Aorta (tissue), 5 donors: Measurements from ENCODE around the gene NKX1-1. TPM values are rescaled to one million over a fixed set of nuclear protein-coding genes. Genes with fewer than 3 reads are reported as not detected.

Experiments used
- ATAC-seq: fragments of 200-7000 bp; cut with Tn5 transposase; one replicate; pipeline ENCODE4 v1.9.1; 2022; ENCODE audit warnings: moderate library complexity; ENCODE audit not compliant: low FRiP score
- DNase-seq, 2 donors: peaks; one replicate each; pipeline ENCODE4 v3.0.0-alpha.2; 2020
- H3K27ac ChIP-seq, 2 donors: one replicate each; pipeline ENCODE4 v1.5.1; 2013; ENCODE audit warnings: low read length in 2 of 2, mild to moderate bottlenecking in 2 of 2, moderate library complexity in 2 of 2, control low read depth in 1 of 2, inconsistent platforms in 1 of 2, low read depth in 1 of 2
- H3K27me3 ChIP-seq, 2 donors: one replicate each; pipeline ENCODE4 v1.6.1; 2013; ENCODE audit warnings: control low read depth in 1 of 2, low read length in 1 of 2, mild to moderate bottlenecking in 1 of 2, moderate library complexity in 1 of 2; ENCODE audit not compliant: insufficient read depth in 2 of 2, control insufficient read depth in 1 of 2
- H3K36me3 ChIP-seq, 2 donors: one replicate each; pipeline ENCODE4 v1.6.1; 2013; ENCODE audit warnings: control low read depth in 1 of 2, low read length in 1 of 2, mild to moderate bottlenecking in 1 of 2; ENCODE audit not compliant: insufficient read depth in 2 of 2, control insufficient read depth in 1 of 2
- H3K4me1 ChIP-seq, 2 donors: one replicate each; pipeline ENCODE4 v1.6.1; 2013; ENCODE audit warnings: low read length in 2 of 2, control low read depth in 1 of 2, mild to moderate bottlenecking in 1 of 2, moderate library complexity in 1 of 2; ENCODE audit not compliant: insufficient read depth in 2 of 2, control insufficient read depth in 1 of 2
- H3K4me3 ChIP-seq, 2 donors: one replicate each; pipeline ENCODE4 v1.5.1; 2013; ENCODE audit warnings: low read length in 2 of 2, control low read depth in 1 of 2, mild to moderate bottlenecking in 1 of 2
- H3K9me3 ChIP-seq: one replicate; pipeline ENCODE4 v1.6.1; 2013; ENCODE audit warnings: mild to moderate bottlenecking, low read length; ENCODE audit not compliant: control insufficient read depth
- WGBS, 2 donors: extraction: QIAGEN DNeasy Blood & Tissue Kit; methylation state at CpG; one replicate each; pipeline ENCODE4 v1.1.7; 2013; 5-methylcytosine and 5-hydroxymethylcytosine counted together
- intact Hi-C, 2 donors: fragments of 100-400 bp; cut with DNase I; formaldehyde crosslinking; loops; one replicate each; pipeline versions ENCODE4 v1.14.2 to v1.15.0; 2022
- polyA plus RNA-seq, 2 donors: library from polyadenylated mRNA; stranded (reverse); fragments of 200-250 nt; gene quantifications; one replicate each; pipeline ENCODE4 v1.2.3, GENCODE V29; 2013
- total RNA-seq, 2 donors: library from RNA; stranded (reverse); fragmentation: NEBNext Ultra II Directional; extraction: Animal tissue kit (Norgen Biotek cat#: 25700); gene quantifications; one replicate each; pipeline ENCODE4 v1.2.1, GENCODE V29; 2021
- donor health status: healthy with polysubstance abuse.
- donor health status: Bipolar disorder and iron deficiency.
- donor health status: DM: no; HTN: no; CAD: no.
- donor health status: DM: no; HTN: no; CAD: no.
- donor health status: DM: yes; HTN: yes; CAD: no.

NKX1-1 gene
- total and polyA plus RNA-seq, 4 donors: not detected

DNA sequence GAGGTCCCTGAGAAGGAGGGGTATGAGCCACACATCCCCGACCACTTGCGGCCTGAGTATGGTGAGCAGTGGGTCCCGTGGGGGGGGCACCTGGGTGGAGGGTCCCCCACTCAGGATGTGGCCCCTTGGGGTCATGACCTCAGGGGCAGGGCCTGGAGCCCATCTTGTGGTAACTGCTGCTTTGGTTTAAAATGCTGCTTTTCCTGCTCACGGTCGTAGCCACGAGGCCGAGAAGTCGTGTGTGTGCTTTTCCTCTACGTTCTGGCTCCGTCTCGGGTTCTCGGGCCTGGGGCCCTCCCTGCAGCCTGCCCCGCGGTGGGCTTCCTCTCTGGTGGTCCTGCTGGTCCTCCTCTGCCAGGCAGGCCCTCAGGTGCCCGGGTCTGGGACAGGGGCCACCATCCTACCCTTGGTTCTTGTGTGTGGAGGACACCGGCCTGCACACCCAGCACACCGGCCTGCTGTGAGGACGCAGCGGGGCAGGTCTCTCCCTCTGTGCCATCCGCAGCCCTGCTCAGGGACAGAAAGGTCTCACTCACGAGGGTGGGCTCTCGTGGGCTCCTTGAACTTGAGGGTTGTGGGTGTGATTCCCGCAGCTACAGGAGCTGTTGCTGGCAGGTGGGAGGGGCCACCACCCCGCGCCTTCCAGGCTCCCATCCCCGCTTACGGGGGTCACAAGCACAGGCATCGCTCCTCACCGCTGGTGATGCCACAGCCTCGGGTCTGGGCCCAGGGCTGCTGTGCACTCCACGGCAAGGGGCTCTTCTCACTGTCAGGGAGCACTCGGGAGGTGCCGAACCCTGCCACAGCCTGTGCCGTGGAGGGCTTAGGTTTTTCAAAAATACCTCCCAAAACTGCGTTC, 39.6 kb downstream of the NKX1-1 start:
- Histone ChIP-seq H3K9me3 (no peaks in the 10 kb centered on the region), H3K4me1 (no peaks in the 10 kb centered on the region), H3K4me3 (no peak overlapping the region), H3K27me3 (no peaks in the 10 kb centered on the region), H3K36me3 (no peaks in the 10 kb centered on the region), H3K27ac (no peak overlapping the region)
- DNase-seq (peak; percentile 35 to 71), ATAC-seq (no peak)
- 96% methylated on average over 35 of the region's 35 CpGs for WGBS, 2 donors
- intact Hi-C loops: no loop called here

DNA sequence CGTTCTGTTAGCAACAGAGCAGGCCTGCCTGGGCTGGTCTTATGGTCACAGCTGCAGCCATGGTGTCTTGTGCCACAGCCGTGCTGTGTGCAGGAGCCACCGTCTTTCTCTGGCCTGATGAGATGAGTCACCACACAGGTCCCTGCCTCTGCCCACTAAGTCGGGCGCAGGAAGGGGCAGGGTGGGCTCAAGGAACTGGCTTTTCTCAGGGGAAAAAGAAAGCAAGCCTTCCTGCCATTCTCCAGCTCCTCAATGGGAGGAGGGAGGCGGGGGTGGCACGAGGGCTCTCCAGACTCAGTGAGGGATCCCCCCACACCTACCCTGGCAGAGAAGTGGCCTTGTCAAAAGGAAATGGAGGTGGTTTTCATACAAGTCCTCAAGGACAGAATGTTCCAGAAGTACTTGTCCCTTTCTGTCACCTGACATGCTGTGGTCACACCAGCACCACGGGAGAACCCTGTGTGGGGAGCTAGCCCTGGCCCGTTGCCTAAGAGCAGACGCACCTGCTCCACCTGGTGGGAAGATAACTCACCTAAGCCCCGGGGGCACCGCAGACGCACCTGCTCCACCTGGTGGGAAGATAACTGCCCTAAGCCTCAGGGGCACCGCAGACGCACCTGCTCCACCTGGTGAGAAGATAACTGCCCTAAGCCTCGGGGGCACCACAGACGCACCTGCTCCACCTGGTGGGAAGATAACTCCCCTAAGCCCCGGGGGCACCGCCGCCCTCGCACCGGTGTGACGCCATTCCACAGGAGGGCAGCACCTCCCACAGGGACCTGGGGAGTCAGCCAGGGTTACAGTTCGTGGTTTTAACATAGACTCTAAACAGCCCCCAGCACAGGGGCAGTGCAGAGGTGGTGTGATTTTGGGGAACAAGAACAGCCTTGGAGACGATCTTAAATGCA, 40.7 kb downstream of the NKX1-1 start:
- no peaks in the 10 kb centered on the region for H3K27me3 ChIP-seq
- DNase-seq: peak; percentile 29 to 69
- intact Hi-C loops: no loop called here
- no peak overlapping the region for H3K27ac ChIP-seq
- no peak for ATAC-seq
- 87% methylated on average over 25 of the region's 25 CpGs for WGBS, 2 donors
- no peaks in the 10 kb centered on the region for H3K36me3 ChIP-seq
- H3K9me3 ChIP-seq: no peaks in the 10 kb centered on the region
- no peak overlapping the region for H3K4me3 ChIP-seq
- no peaks in the 10 kb centered on the region for H3K4me1 ChIP-seq

DNA sequence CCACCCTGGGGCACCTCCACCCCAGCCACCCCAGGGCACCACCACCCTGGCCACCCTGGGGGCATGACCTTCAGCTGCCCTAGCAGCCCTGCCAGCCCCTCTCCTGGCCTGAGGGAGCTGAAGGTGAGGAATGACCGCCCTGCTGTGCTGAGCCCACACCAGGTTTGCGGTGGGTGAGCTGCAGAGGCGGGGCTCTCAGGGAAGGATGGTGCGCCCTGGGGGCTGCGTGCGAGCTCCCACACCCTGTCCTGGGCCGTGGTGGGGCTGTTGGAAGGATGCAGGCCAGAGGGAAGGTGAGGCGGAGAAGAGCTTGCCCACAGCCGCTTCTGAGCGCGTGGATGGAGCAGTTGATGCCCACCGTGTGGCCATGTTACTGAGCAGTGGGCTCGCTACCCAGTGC, 41.5 kb downstream of the NKX1-1 start:
- Histone ChIP-seq H3K36me3 (no peaks in the 10 kb centered on the region), H3K4me3 (no peak overlapping the region), H3K9me3 (no peaks in the 10 kb centered on the region), H3K27me3 (no peaks in the 10 kb centered on the region), H3K27ac (no peak overlapping the region), H3K4me1 (no peaks in the 10 kb centered on the region)
- intact Hi-C loops: no loop called here
- 97% methylated on average over 13 of the region's 13 CpGs for WGBS, 2 donors
- ATAC-seq (no peak), DNase-seq (peak in 1 of 2 donors; percentile 52)

DNA sequence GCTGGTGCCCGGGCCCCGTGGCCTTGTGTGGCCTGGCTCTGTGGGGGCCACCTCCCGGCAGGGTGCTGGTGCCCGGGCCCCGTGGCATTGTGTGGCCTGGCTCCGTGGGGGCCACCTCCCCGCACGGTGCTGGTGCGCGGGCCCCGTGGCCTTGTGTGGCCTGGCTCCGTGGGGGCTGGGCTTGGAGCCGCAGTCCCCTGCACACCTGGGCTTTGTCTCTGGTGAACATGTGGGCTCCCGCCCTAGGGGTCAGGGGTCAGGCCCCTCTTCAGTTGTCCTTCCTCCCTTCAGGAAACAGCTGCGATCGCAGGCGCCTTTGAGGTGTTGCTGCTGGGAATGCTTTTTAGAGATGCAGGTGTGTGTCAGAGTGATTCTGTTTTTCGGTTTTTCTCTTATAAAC, 42.0 kb downstream of the NKX1-1 start:
- no peak overlapping the region for H3K27ac ChIP-seq
- intact Hi-C loops: no loop called here
- 89 to 98% methylated on average over 16 to 17 of the region's 18 CpGs for WGBS, 2 donors
- no peak for ATAC-seq
- no peaks in the 10 kb centered on the region for H3K9me3 ChIP-seq
- no peak overlapping the region for H3K4me3 ChIP-seq
- DNase-seq: peak in 1 of 2 donors; percentile 55
- H3K27me3 ChIP-seq: no peaks in the 10 kb centered on the region
- H3K4me1 ChIP-seq: no peaks in the 10 kb centered on the region
- no peaks in the 10 kb centered on the region for H3K36me3 ChIP-seq

DNA sequence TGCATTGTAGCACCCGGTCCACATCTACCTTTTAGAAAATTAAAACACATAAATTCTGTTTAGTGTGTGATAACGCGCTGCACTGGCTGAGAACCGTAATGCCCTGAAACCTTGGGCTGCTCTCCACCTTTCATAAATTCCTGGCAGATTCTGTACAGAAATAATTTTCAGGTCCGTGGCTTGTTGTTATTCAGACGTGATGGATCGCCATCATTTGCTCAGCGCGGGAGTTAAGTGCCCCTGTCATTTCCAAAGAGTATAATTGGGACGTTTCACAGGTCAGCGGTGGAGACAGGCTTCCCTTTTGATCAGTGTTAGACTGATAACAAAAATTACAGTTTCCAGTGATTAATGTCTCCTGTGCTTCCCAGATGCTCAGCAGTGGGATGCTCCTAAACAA, 42.7 kb downstream of the NKX1-1 start:
- no peaks in the 10 kb centered on the region for H3K27me3 ChIP-seq
- no peak overlapping the region for H3K4me3 ChIP-seq
- intact Hi-C loops: no loop called here
- H3K27ac ChIP-seq: no peak overlapping the region
- H3K4me1 ChIP-seq: no peaks in the 10 kb centered on the region
- DNase-seq (no peak), ATAC-seq (no peak)
- WGBS, 2 donors: 87% methylated on average over 11 of the region's 11 CpGs
- no peaks in the 10 kb centered on the region for H3K36me3 ChIP-seq
- H3K9me3 ChIP-seq: no peaks in the 10 kb centered on the region

DNA sequence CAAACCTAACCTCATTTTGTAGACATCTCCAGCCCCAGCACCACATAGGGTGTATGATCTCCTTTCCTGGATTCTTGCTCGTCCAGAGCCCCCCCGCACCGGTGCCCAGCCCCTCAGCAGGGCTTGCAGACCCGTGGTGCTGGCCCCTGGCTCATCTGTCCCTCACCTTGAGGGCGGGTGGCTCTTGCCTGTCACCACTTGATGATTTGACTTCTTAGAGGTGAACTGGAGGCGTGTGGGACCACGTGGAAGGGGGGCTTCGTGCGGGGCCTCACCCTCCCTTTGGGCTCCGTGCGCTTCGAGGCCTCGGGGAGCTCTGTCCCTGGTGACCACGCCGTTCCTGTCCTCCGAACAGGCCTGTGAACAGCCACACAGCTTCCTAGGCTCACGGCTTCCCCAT, 43.7 kb downstream of the NKX1-1 start:
- H3K36me3 ChIP-seq: no peaks in the 10 kb centered on the region
- intact Hi-C loops: no loop called here
- no peaks in the 10 kb centered on the region for H3K27me3 ChIP-seq
- no peaks in the 10 kb centered on the region for H3K4me1 ChIP-seq
- no peak overlapping the region for H3K4me3 ChIP-seq
- DNase-seq: no peak
- WGBS, 2 donors: 91 to 93% methylated on average over 17 of the region's 17 CpGs
- H3K27ac ChIP-seq: no peak overlapping the region
- H3K9me3 ChIP-seq: no peaks in the 10 kb centered on the region
- no peak for ATAC-seq

DNA sequence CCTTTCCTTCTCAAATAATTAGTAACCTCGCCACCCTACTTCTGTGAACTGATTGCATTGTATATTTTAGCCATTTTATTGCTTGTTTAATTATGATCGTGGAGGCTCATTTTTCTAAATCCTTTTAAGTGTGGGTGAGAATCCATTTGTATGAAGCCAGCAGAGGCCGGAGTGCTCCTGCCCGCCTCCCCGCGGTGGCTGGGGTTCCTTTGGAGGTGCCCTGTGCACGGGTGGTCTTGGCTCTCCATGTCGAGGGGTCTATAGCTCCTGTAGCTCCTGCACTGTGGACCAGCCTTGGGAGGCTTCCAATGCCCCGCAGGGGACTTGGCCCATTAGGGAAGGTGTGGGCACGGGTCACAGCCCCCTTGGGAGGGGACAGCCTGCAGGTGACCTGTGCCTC, 44.2 kb downstream of the NKX1-1 start:
- Histone ChIP-seq H3K4me3 (no peak overlapping the region), H3K4me1 (no peaks in the 10 kb centered on the region), H3K9me3 (no peaks in the 10 kb centered on the region), H3K36me3 (no peaks in the 10 kb centered on the region), H3K27ac (no peak overlapping the region), H3K27me3 (no peaks in the 10 kb centered on the region)
- WGBS, 2 donors: 93 to 94% methylated on average over 10 of the region's 10 CpGs
- intact Hi-C loops: no loop called here
- no peak for DNase-seq
- ATAC-seq: no peak

DNA sequence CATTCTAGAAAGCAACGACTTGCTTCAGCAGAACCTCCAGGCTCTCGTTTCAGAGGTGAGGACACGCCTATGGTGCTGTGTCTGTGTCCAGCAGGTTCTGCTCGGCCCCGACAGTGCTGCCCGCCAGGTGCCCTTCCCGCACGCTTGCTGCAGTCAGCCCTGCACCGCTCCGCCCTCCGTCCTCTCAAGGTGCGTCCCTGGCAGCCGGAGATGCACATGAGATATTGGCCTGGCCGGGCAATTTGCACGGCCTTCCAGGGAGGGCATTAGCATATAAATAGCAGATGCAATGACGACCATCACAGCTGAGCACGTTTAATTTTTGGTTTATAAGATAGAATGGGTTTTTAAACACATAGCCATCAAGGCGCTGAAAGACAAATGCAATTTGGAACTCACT, 44.8 kb downstream of the NKX1-1 start:
- 87 to 90% methylated on average over 18 of the region's 18 CpGs for WGBS, 2 donors
- Histone ChIP-seq H3K4me3 (no peak overlapping the region), H3K27ac (no peak overlapping the region), H3K36me3 (no peaks in the 10 kb centered on the region), H3K9me3 (no peaks in the 10 kb centered on the region), H3K4me1 (no peaks in the 10 kb centered on the region), H3K27me3 (no peaks in the 10 kb centered on the region)
- intact Hi-C loops: no loop called here
- ATAC-seq (no peak), DNase-seq (no peak)
